A673 (cell line): ENCODE data around the gene ARHGAP45.

Source experiments
- EZH2 ChIP-seq: fragments of 200-600 bp; sonication (generic); IDR thresholded peaks from 2 replicates; pipeline ENCODE4 v1.6.1; 2017; ENCODE audit warnings: borderline replicate concordance, low read depth, mild to moderate bottlenecking, mixed read lengths, antibody characterized with exemption, low read length; ENCODE audit not compliant: poor library complexity, severe bottlenecking
- TF ChIP-seq, protein P1 (sequence below): fragments of 300-800, 200-600 bp; sonication (generic); conservative IDR thresholded peaks from 2 replicates; pipeline ENCODE4 v1.5.1; 2017; ENCODE audit warnings: low read depth, mild to moderate bottlenecking, antibody characterized with exemption, low read length, moderate library complexity, mixed read lengths

DNA sequence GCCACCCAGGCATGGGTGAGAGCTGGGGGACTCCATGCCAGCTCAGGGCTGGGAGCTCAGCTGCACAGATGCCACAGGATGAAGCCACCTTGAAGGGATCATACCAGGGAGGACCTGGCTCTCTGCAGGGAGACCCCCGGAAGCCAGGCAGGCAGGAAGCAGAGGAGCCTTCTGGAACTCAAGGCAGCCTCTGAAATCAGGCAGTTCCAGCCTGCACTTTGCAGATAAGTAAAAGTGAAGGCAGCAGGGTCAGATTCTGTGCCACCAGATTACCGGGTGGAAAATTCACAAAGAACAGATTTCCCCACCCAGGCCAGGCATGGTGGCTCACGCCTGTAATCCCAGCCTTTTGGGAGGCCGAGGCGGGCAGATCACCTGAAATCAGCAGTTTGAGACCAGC, 48.6 kb upstream of the ARHGAP45 start:
- TF ChIP-seq, protein P1, sequence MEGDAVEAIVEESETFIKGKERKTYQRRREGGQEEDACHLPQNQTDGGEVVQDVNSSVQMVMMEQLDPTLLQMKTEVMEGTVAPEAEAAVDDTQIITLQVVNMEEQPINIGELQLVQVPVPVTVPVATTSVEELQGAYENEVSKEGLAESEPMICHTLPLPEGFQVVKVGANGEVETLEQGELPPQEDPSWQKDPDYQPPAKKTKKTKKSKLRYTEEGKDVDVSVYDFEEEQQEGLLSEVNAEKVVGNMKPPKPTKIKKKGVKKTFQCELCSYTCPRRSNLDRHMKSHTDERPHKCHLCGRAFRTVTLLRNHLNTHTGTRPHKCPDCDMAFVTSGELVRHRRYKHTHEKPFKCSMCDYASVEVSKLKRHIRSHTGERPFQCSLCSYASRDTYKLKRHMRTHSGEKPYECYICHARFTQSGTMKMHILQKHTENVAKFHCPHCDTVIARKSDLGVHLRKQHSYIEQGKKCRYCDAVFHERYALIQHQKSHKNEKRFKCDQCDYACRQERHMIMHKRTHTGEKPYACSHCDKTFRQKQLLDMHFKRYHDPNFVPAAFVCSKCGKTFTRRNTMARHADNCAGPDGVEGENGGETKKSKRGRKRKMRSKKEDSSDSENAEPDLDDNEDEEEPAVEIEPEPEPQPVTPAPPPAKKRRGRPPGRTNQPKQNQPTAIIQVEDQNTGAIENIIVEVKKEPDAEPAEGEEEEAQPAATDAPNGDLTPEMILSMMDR = no peak
- TF ChIP-seq EZH2 = no peak
